Measurements from ENCODE around the gene EML4.
"Not testable (repeated sequence)": the region's sequence is repeated elsewhere in the genome, so short reads cannot be mapped to it uniquely, and the experiment has no call there.

The EML4 gene

GRCh38 chr2:42333579-42333978, 164.4 kb downstream of the EML4 start:
- no peak for DNase-seq (ENCODE audit: low spot score)

- no peak for DNase-seq (ENCODE audit: low spot score)
Observed at GRCh38 chr2:42334220-42334619, 165.1 kb downstream of the EML4 start.

GRCh38 chr2:42334865-42335264, 165.7 kb downstream of the EML4 start:
- not testable (repeated sequence) for DNase-seq (ENCODE audit: low spot score)

GRCh38 chr2:42335514-42336104, 166.5 kb downstream of the EML4 start:
- DNase-seq (ENCODE audit: low spot score), result no peak

GRCh38 chr2:42336361-42336965, 167.3 kb downstream of the EML4 start:
- no peak for DNase-seq (ENCODE audit: low spot score)

- DNase-seq (ENCODE audit: low spot score), result no peak
Observed at GRCh38 chr2:42337356-42337820, 168.2 kb downstream of the EML4 start.

- DNase-seq (ENCODE audit: low spot score), result no peak
Observed at GRCh38 chr2:42337846-42338566, 168.9 kb downstream of the EML4 start.

- no peak for DNase-seq (ENCODE audit: low spot score)
Observed at GRCh38 chr2:42338567-42339190, 169.5 kb downstream of the EML4 start.

GRCh38 chr2:42339191-42339912, 170.2 kb downstream of the EML4 start:
- DNase-seq (ENCODE audit: low spot score), result no peak

- no peak for DNase-seq (ENCODE audit: low spot score)
Observed at GRCh38 chr2:42340045-42340937, 171.1 kb downstream of the EML4 start.

- no peak for DNase-seq (ENCODE audit: low spot score)
Observed at GRCh38 chr2:42340938-42341636, 171.9 kb downstream of the EML4 start.

GRCh38 chr2:42342061-42342794, 173.1 kb downstream of the EML4 start:
- DNase-seq (ENCODE audit: low spot score), result peak; percentile 28

- no peak for DNase-seq (ENCODE audit: low spot score)
Observed at GRCh38 chr2:42342795-42343241, 173.7 kb downstream of the EML4 start.

GRCh38 chr2:42345986-42346385, 176.8 kb downstream of the EML4 start:
- DNase-seq (ENCODE audit: low spot score), result no peak

- DNase-seq (ENCODE audit: low spot score), result not testable (repeated sequence)
Observed at GRCh38 chr2:42346856-42347255, 177.7 kb downstream of the EML4 start.

- DNase-seq (ENCODE audit: low spot score), result not testable (repeated sequence)
Observed at GRCh38 chr2:42347518-42347917, 178.4 kb downstream of the EML4 start.

- DNase-seq (ENCODE audit: low spot score), result no peak
Observed at GRCh38 chr2:42348113-42348805, 179.1 kb downstream of the EML4 start.

GRCh38 chr2:42350434-42351063, 181.4 kb downstream of the EML4 start:
- no peak for DNase-seq (ENCODE audit: low spot score)

GRCh38 chr2:42351864-42352263, 182.7 kb downstream of the EML4 start:
- no peak for DNase-seq (ENCODE audit: low spot score)

Data from activated CD4-positive, alpha-beta T cell treated with anti-CD3 and anti-CD28 coated beads, Interleukin-2, Interleukin-4, amounts not matched to agents 100 ng/mL and 50 ng/mL, durations not matched to agents 16 hours and 8 hours (primary cell).